DMS 273 (cell line): ENCODE data around the gene TMEM196.
A peak's percentile ranks its signal among the peaks of the same experiment; 100 is the strongest.
"Not testable (repeated sequence)": the region's sequence is repeated elsewhere in the genome, so short reads cannot be mapped to it uniquely, and the experiment has no call there.

Experiments
- DNase-seq: peaks from one replicate; lab custom pipeline; 2025; ENCODE audit not compliant: unreplicated experiment; lab: John Stamatoyannopoulos, UW

Gene TMEM196

DNA sequence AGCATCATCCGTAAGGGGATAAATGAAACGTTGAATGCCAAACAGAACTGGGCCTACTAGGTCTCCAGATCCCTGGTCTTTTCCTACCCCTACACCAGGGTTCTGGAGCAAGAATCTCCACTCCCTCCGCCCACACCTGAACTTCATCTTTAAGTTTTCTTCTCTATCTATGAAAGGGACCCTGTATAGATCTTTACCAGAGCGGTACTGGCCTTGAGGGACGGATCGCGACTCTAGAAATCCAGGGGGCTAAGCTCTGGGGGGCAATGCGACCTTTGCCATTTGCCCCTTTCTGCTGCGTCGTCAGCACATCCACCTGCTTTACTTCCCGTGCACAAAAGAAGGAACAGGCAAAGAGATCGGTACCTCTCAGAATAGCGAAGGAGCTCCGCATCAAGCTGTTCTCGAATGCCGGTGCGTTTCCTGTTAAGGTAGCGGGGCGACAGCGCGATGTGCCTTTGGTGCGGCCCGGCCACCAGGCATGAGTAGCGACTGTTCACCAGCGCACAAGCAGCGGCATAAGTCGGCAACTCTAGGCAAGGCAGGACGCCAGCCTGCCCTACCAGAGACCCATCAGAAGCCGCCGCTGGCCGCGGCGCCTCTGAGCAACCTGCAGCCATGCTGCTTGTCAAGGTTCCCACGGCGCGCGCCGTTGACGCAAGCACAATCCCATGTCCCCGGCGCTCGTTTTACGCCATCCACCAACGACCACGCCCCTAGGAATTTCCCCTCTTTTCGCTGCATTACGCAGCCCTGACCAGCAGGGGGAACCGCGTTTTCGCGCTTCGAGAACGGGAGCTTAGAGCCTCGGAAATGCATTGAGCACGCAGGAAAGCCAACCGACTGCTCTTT, 64.8 kb downstream of the TMEM196 start, which contains the start of gene POLR1F:
Gene POLR1F (minus strand): TSS at position 641 of the 852 bp plus-strand sequence. CDS start 21 bp downstream, at position 620.
- peak; percentile 99 for DNase-seq

DNA sequence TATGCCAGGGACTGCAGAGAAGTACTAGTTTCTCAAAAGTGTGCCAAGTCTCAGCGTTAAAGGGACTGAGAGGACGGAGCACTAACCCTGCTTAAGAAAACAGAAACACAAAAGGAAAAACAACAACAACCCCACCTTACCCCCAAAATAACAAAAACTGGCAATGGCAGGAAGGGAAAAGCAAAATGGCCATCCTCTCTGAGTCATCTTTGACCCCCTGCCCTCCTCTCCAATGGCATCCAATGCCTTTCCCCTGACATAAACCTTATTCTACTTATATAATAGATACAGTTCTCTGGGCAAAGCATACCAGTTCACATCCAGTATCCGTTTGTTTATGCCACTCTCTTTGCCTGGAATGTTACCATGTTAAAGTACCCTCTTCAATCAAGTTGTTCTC, 66.2 kb downstream of the TMEM196 start:
- no peak for DNase-seq

DNA sequence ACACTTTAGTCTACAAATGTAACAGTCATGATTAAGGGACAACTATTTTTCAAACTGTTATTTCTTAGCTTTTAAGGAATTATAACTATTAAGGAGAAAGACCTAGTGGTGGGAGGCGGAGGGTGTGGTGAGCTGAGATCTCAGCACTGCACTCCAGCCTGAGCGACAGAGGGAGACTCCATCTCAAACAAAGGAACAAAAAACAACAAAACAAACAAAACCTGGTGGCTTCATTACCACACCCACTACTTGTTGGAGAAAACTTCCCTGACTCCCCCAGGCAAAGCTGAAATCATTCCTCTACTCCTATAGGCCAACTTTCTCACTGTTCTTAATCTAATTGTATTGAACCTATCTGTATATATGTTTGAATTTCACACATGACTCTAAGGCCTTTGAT, 67.8 kb downstream of the TMEM196 start:
- DNase-seq = no peak

DNA sequence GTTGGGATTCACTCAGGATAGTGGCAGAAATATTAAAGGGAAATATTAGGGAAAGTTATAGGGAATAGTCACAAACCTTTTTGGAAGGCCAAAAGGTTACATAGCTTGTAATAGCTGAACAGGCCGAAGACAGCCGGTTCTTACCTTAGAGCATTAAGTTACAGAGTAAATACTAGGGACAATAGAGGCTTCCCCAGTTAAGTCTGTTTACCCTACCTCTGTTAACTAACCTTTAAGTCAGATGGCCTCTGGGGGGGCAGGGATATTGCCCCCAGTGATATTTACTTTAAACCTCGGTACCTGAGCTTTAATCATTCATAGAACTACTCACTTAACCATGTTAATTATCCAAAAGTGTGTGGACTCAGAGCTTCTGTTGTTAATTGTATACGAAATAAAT, 71.9 kb downstream of the TMEM196 start:
- DNase-seq = no peak

DNA sequence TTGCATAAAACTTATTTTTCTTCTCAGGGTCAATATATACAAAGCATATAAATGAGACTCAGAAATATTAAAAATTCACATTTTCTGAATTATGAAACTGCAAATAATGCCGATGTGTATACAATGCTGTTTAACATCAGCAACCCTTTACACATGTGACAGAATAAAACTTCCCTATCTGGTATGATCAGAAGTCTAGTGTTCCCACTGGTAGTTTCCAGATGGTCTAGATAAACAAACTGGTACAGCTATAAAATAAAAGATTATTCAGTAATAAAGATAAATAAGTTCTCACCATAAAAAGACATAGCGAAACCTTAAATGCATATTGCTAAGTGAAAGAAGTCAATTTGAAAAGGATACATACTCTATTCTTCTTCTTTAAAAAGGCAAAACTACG, 72.5 kb downstream of the TMEM196 start:
- no peak for DNase-seq

DNA sequence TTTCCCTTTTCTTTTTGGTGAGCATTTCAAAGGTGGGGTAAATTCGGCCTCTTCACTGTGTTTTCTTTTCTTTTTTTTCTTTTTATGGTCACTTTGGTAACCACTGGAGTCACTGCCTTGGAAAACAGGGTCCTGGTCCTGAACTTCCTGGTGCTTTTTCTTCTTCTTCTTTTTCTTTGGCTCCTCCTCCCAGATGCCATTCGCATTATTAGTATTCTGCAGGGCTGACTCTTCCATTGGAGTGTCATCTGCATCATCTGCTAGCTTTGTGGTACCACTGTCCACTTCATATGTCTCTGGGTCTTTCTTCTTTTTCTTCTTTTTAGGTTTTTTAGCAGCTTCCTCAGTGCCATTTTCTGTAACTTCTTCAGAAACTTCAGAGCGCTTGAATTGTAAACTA, 75.1 kb downstream of the TMEM196 start:
- DNase-seq = no peak

DNA sequence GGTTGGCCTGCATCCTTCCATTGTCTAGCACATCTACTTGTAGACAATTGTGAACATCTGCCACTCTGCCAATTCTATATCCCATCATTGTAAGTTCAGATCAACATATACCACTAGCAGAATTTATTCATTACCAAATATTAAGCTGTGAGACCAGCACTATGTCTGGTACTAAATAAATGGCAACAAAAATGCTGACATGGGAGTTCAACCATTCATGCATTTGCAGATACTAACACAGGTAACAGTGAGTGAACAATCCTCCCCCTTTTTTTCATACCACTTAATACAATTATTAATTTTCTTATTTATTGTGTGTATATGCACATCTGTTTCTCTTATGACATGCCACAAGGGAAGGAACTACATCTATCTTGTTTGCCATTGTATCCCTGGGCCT, 76.5 kb downstream of the TMEM196 start:
- DNase-seq = no peak

DNA sequence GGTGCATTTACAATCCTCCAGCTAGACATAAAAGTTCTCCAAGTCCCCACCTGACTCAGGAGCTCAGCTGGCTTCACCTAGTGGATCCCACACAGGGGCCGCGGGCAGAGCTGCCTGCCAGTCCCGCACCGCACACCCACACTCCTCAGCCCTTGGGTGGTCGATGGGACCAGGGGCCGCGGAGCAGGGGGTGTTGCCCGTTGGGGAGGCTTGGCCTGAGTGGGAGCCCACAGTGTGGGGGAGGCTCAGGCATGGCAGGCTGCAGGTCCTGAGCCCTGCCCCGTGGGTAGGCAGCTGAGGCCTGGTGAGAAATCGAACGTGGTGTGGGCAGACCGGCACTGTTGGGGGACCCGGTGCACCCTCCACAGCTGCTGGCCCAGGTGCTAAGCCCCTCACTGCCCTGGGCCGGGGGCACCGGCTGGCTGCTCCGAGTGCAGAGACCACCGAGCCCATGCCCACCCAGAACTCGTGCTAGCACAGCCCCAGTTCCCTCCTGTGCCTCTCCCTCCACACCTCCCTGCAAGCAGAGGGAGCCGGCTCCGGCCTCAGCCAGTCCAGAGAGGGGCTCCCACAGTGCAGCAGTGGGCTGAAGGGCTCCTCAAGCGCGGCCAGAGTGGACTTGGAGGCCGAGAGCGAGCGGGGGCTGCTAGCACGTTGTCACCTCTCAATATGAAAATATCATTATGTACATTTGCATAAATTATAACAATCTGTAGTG, 81.1 kb downstream of the TMEM196 start:
- DNase-seq = no peak

DNA sequence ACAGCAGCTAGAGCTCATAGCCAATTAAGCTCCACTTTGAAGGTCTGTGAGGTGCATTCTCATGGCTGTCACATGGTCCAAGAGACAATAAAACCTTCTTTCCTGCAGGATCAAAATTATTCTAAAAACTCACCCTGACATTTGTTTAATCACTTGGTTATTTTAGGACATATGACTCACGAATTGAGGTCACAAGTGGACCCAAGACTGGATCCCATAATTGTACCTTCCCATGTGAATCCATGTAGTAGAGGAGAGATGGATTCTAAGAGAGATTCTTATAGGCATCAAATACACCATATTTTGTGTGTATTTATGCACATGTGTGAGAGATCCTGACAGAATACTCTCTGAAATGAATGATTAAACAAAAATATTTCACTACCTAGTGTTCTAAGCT, 82.7 kb downstream of the TMEM196 start:
- DNase-seq = no peak

DNA sequence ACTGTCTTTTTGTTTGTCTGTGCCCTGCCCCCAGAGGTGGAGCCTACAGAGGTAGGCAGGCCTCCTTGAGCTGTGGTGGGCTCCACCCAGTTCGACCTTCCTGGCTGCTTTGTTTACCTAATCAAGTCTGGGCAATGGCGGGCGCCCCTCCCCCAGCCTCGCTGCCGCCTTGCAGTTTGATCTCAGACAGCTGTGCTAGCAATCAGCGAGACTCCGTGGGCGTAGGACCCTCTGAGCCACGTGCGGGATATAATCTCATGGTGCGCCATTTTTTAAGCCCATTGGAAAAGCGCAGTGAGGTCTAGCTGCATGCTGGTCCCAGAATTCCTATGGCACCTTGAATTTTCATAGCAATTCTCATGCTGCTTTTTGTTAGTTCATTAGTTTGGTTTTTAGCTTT, 84.3 kb downstream of the TMEM196 start:
- DNase-seq = not testable (repeated sequence)

DNA sequence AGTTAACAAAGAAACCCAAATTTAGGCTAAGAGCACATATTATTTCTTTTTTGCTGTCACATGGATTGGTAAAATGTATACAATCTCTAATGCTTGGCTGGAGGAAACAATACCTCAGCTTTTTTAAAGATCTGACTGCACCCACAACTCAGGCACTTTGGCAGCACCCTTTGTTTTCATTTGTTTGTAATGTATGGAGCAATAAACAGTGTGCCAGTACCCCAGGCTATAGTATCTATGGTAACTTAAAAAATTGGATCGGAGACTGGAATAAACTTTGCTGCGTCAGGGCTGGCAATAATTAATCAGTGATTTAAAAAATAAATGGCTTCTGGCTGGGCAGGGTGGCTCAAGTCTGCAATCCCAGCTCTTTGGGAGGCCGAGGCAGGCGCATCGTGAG, 91.8 kb downstream of the TMEM196 start:
- DNase-seq = no peak

DNA sequence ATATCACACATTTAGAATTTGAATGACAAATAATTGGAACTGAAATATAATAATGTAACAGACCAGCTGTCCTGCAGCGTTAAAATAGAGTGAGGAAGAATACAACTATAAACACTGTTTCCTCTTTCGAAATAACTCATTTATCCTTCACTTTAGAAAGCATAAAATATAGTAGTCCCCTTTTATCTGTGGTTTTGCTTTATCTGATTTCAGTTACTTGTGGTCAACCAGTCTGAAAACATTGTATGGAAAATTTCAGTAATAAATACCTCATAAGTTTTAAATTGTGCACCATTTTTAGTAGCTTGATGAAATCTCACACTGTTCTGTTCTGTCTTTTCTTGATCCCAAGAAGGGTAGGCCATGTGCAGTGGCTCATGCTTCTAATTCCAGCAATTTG, 96.2 kb downstream of the TMEM196 start:
- no peak for DNase-seq

DNA sequence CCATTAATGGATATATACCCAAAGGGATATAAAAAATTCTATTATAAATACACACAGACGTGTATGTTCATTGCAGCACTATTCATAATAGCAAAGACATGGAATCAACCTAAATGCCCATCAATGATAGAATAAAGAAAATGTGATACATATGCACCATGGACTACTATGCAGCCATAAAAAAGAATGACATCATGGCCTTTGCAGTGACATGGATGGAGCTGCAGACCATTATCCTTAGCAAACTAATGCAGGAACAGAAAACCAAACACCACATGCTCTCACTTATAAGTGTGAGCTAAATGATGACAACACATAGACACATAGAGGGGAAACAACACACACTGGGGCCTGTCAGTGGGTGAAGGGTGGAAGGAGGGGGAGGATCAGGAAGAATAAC, 97.6 kb downstream of the TMEM196 start:
- DNase-seq = no peak

DNA sequence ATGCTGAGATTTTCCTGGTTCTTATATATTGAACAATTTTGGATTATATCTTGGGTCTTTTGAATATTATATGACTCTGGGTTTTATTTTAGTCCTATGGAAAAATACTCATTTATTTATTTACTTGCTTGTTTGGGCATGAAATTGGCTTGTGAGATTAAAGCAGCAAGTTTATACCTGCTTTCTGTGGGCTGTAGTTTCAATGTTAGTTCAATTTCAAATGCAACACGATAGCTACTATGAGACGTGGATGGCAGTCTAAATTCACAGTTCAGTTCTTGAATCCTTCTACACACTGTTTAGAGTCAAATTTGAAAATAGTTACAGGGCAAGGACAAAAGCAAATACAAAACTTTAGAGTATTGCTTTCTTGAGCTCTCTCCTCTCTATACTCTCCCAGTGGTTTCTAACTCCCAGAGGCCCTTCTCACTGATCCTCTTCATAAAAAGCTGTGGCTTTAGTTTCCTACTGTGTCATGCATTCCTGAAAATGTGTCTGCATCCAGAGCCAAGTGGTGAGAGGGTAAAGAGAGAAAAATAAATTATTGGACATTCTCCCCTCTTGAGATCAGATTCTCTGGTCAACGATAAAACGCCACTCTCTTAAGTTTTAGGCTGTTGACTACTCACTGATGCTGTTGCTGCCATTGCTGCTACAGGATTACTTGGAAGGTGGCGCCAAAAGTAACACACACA, 99.0 kb downstream of the TMEM196 start:
- no peak for DNase-seq

DNA sequence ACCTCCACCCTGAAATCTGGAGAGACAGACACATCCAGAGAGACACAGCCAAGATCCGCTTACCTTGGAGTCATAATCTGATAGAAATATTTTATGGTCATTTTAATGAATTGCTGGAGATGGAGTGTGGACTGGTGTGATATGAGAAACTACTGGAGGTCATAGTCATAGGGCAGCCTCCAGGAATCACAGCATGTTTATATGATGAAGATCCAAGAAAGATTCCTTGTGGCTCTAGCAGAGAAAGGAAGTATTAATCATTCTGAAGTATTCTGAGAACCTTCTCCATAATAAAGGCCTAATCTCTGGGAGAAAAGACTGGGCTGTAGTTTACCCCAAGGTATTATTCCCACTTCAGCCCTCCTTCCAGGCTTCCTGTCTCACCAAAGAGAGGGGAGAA, 102.6 kb downstream of the TMEM196 start:
- no peak for DNase-seq
